Ascending aorta (tissue), 2 donors: Measurements from ENCODE around the gene NPAS3. TPM values are rescaled to one million over a fixed set of nuclear protein-coding genes. Genes with fewer than 3 reads are reported as not detected.

ENCODE experiments used
- DNase-seq, 2 donors: peaks; one replicate each; pipeline ENCODE4 v3.0.0-alpha.2; 2019; ENCODE audit warnings: low spot score in 2 of 2
- H3K27ac ChIP-seq, 2 donors: fragments of 200-600 bp; sonication (generic); one replicate each; pipeline ENCODE4 v1.5.1; 2016 to 2017; ENCODE audit warnings: mild to moderate bottlenecking in 1 of 2
- H3K27me3 ChIP-seq: fragments of 200-600 bp; sonication (generic); one replicate; pipeline ENCODE4 v1.5.1; 2017
- H3K36me3 ChIP-seq, 2 donors: fragments of 200-600 bp; sonication (generic); one replicate each; pipeline ENCODE4 v1.5.1; 2016
- H3K4me1 ChIP-seq, 2 donors: fragments of 200-600 bp; sonication (generic); one replicate each; pipeline ENCODE4 v1.5.1; 2016 to 2017; ENCODE audit warnings: mild to moderate bottlenecking in 1 of 2
- H3K4me3 ChIP-seq, 2 donors: fragments of 200-600 bp; sonication (generic); one replicate each; pipeline ENCODE4 v1.5.1; 2016 to 2017; ENCODE audit warnings: mild to moderate bottlenecking in 1 of 2
- H3K9me3 ChIP-seq, 2 donors: fragments of 200-600 bp; sonication (generic); one replicate each; pipeline ENCODE4 v1.5.1; 2016
- CTCF ChIP-seq, 3 experiments: fragments of 200-600 bp in 2 of 3; fragments of 450-650 bp in 1 of 3; sonication (generic) in 2 of 3; IDR thresholded peaks; one replicate each; pipeline ENCODE4 v1.5.1; 2016 to 2019; ENCODE audit warnings: antibody characterized with exemption in 3 of 3, mild to moderate bottlenecking in 1 of 3, moderate library complexity in 1 of 3
- intact Hi-C: fragments of 100-400 bp; cut with DNase I; formaldehyde crosslinking; loops from one replicate; pipeline ENCODE4 v1.15.1; 2023
- total RNA-seq: library from RNA; depleted of rRNA; stranded (reverse); fragments of >200 nt; gene quantifications from one replicate; pipeline ENCODE4 v1.1.0, GENCODE V29; 2016

The NPAS3 gene
- total RNA-seq, 1 donor from 2014 or later = not detected

GRCh38 chr14:33505963-33506329 lies 567.3 kb downstream of the NPAS3 start:
- Histone ChIP-seq H3K4me3 (no peak overlapping the region), H3K36me3 (no peaks in the 10 kb centered on the region), H3K4me1 (no peaks in the 10 kb centered on the region), H3K27ac (no peak overlapping the region), H3K9me3 (no peaks in the 10 kb centered on the region), H3K27me3 (no peaks in the 10 kb centered on the region)
- no peak for TF ChIP-seq CTCF (IDR thresholded peaks at IDR 0.05)
- DNase-seq = no peak
- intact Hi-C loops = no loop called here

GRCh38 chr14:33508126-33509062 lies 569.7 kb downstream of the NPAS3 start:
- TF ChIP-seq CTCF (IDR thresholded peaks at IDR 0.05) = no peak
- Histone ChIP-seq H3K4me1 (no peaks in the 10 kb centered on the region), H3K9me3 (no peaks in the 10 kb centered on the region), H3K27me3 (no peaks in the 10 kb centered on the region), H3K4me3 (no peak overlapping the region), H3K36me3 (no peaks in the 10 kb centered on the region), H3K27ac (no peak overlapping the region)
- intact Hi-C loops = no loop called here
- DNase-seq = no peak

GRCh38 chr14:33509454-33509853 lies 570.8 kb downstream of the NPAS3 start:
- H3K4me3 ChIP-seq = no peak overlapping the region
- TF ChIP-seq CTCF (IDR thresholded peaks at IDR 0.05) = no peak
- no peak for DNase-seq
- no peaks in the 10 kb centered on the region for H3K9me3 ChIP-seq
- H3K27ac ChIP-seq = no peak overlapping the region
- H3K36me3 ChIP-seq = no peaks in the 10 kb centered on the region
- H3K27me3 ChIP-seq = no peaks in the 10 kb centered on the region
- intact Hi-C loops = no loop called here
- H3K4me1 ChIP-seq = no peaks in the 10 kb centered on the region

GRCh38 chr14:33510063-33510481 lies 571.4 kb downstream of the NPAS3 start:
- H3K27me3 ChIP-seq = no peaks in the 10 kb centered on the region
- no peaks in the 10 kb centered on the region for H3K9me3 ChIP-seq
- H3K4me1 ChIP-seq = no peaks in the 10 kb centered on the region
- intact Hi-C loops = no loop called here
- H3K36me3 ChIP-seq = no peaks in the 10 kb centered on the region
- no peak overlapping the region for H3K4me3 ChIP-seq
- DNase-seq = no peak
- TF ChIP-seq CTCF (IDR thresholded peaks at IDR 0.05) = no peak
- H3K27ac ChIP-seq = no peak overlapping the region

GRCh38 chr14:33510991-33511390 lies 572.3 kb downstream of the NPAS3 start:
- Histone ChIP-seq H3K4me1 (no peaks in the 10 kb centered on the region), H3K27ac (no peak overlapping the region), H3K36me3 (no peaks in the 10 kb centered on the region), H3K27me3 (no peaks in the 10 kb centered on the region), H3K4me3 (no peak overlapping the region), H3K9me3 (no peaks in the 10 kb centered on the region)
- intact Hi-C loops = no loop called here
- no peak for TF ChIP-seq CTCF (IDR thresholded peaks at IDR 0.05)
- DNase-seq = no peak
